OCI-LY7 (cell line): ENCODE results near the gene PKHD1. TPM values are rescaled to one million over a fixed set of nuclear protein-coding genes. Genes with fewer than 3 reads are reported as not detected.

ENCODE experiments used
- BruUV-seq: library from RNA; stranded (reverse); fragments of 400-500 nt; replicated peaks from 2 replicates; lab custom pipeline; 2021; lab: Mats Ljungman, UMichigan
- CTCF ChIA-PET: fragments of 300-600 bp; sonication (Branson Sonifier 250); formaldehyde crosslinking; loops from one replicate; lab custom pipeline; 2022; ENCODE audit warnings: antibody characterized with exemption; ENCODE audit not compliant: unreplicated experiment; lab: Charles Lee
- POLR2A ChIA-PET: fragments of 300-600 bp; sonication (Branson Sonifier 250); formaldehyde crosslinking; loops from one replicate; lab custom pipeline; 2022; ENCODE audit warnings: antibody characterized with exemption; lab: Charles Lee
- DNase-seq: peaks from one replicate; pipeline ENCODE4 v3.0.0-alpha.2; 2015; ENCODE audit warnings: low spot score
- H2AFZ ChIP-seq: fragments of 200-600 bp; sonication (generic), shearing (Covaris generic); 2 replicates; pipeline ENCODE4 v1.6.1; 2014; ENCODE audit warnings: mild to moderate bottlenecking, antibody characterized with exemption, low read length, moderate library complexity
- H3K27ac ChIP-seq: fragments of 200-600 bp; sonication (generic); 2 replicates; pipeline ENCODE4 v1.5.1; 2014; ENCODE audit warnings: mixed run types, low read depth, mild to moderate bottlenecking, moderate library complexity, low read length, inconsistent platforms; ENCODE audit not compliant: poor library complexity, severe bottlenecking
- H3K36me3 ChIP-seq: fragments of 200-600 bp; sonication (generic); 2 replicates; pipeline ENCODE4 v1.6.1; 2014; ENCODE audit warnings: mild to moderate bottlenecking, antibody characterized with exemption, low read length, moderate library complexity, mixed read lengths; ENCODE audit not compliant: insufficient read depth
- H3K4me1 ChIP-seq: fragments of 200-600 bp; sonication (generic); 2 replicates; pipeline ENCODE4 v1.5.1; 2014; ENCODE audit warnings: mild to moderate bottlenecking, low read length; ENCODE audit not compliant: insufficient read depth, poor library complexity, severe bottlenecking
- H3K4me2 ChIP-seq: fragments of 200-600 bp; sonication (generic); 2 replicates; pipeline ENCODE4 v1.6.1; 2014; ENCODE audit warnings: mild to moderate bottlenecking, low read length
- H3K4me3 ChIP-seq: fragments of 200-600 bp; sonication (generic); 2 replicates; pipeline ENCODE4 v1.5.1; 2014; ENCODE audit warnings: mild to moderate bottlenecking, low read depth, low read length; ENCODE audit not compliant: poor library complexity, severe bottlenecking
- H3K79me2 ChIP-seq: fragments of 200-600 bp; sonication (generic); 2 replicates; pipeline ENCODE4 v1.6.1; 2016; ENCODE audit warnings: low read depth, mild to moderate bottlenecking, low read length, moderate library complexity, mixed read lengths; ENCODE audit not compliant: insufficient read depth
- H3K9me2 ChIP-seq: fragments of 200-600 bp; sonication (generic); 2 replicates; pipeline ENCODE4 v1.6.1; 2016; ENCODE audit warnings: mild to moderate bottlenecking, low read length, mixed read lengths; ENCODE audit not compliant: insufficient read depth
- H3K9me3 ChIP-seq: fragments of 200-600 bp; sonication (generic); 2 replicates; pipeline ENCODE4 v1.6.1; 2014; ENCODE audit warnings: mild to moderate bottlenecking, mixed run types, low read length, mixed read lengths
- H4K20me1 ChIP-seq: fragments of 200-600 bp; sonication (generic); 2 replicates; pipeline ENCODE4 v1.6.1; 2014; ENCODE audit warnings: mild to moderate bottlenecking, antibody characterized with exemption, low read length, moderate library complexity, mixed read lengths; ENCODE audit not compliant: insufficient read depth
- CTCF ChIP-seq: fragments of 200-600 bp; sonication (generic); conservative IDR thresholded peaks from 2 replicates; pipeline ENCODE4 v1.5.1; 2014; ENCODE audit warnings: mild to moderate bottlenecking, antibody characterized with exemption, low read length, moderate library complexity, mixed read lengths
- EZH2phosphoT487 ChIP-seq: fragments of 200-600 bp; sonication (generic); IDR thresholded peaks from 2 replicates; pipeline ENCODE4 v1.6.1; 2018; ENCODE audit warnings: low read depth, borderline replicate concordance, mild to moderate bottlenecking, mixed run types, antibody characterized with exemption, low read length, moderate library complexity, mixed read lengths
- intact Hi-C: fragments of 100-400 bp; cut with micrococcal nuclease; formaldehyde crosslinking; loops from one replicate; pipeline ENCODE4 v1.10.0; 2022; ENCODE audit not compliant: unreplicated experiment
- total RNA-seq, 2 experiments: library from RNA; depleted of rRNA in 1 of 2; stranded (reverse); fragments of >200 nt in 1 of 2; shearing (Covaris generic) in 1 of 2; gene quantifications; 2 replicates each; pipeline ENCODE4 v1.2.3, GENCODE V29; 2014 to 2022

PKHD1 gene
- total RNA-seq, 2 experiments from 2014 or later: not detected

DNA sequence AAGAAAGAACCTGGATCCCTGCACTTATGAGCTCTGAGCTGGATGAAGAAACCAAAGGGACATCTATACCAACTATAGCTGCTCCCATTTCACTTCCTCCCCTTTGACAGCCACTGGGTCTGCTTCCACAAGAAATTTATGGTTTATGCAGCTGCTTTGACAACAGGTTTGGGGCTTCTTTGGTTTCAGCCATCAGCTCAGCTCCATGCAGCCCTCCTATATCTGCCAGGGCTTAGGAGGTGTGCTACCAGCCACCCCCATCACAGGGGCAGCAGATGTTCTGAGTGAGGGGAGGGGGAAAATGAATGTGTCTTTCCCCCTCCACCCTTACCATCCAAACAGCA is 29.2 kb upstream of the PKHD1 start:
- Histone ChIP-seq H4K20me1 (no peaks in the 10 kb centered on the region), H3K27ac (no peak overlapping the region), H3K36me3 (no peaks in the 10 kb centered on the region), H3K9me3 (no peaks in the 10 kb centered on the region), H3K4me3 (no peak overlapping the region), H2AFZ (no peak overlapping the region), H3K4me1 (no peaks in the 10 kb centered on the region), H3K79me2 (no peaks in the 10 kb centered on the region), H3K4me2 (no peak overlapping the region), H3K9me2 (no peaks in the 10 kb centered on the region)
- TF ChIP-seq CTCF (no peak), EZH2phosphoT487 (no peak)
- POLR2A ChIA-PET: no interaction called here
- CTCF ChIA-PET: no interaction called here
- intact Hi-C loops: no loop called here
- no TSS peak for BruUV-seq
- DNase-seq: no peak

DNA sequence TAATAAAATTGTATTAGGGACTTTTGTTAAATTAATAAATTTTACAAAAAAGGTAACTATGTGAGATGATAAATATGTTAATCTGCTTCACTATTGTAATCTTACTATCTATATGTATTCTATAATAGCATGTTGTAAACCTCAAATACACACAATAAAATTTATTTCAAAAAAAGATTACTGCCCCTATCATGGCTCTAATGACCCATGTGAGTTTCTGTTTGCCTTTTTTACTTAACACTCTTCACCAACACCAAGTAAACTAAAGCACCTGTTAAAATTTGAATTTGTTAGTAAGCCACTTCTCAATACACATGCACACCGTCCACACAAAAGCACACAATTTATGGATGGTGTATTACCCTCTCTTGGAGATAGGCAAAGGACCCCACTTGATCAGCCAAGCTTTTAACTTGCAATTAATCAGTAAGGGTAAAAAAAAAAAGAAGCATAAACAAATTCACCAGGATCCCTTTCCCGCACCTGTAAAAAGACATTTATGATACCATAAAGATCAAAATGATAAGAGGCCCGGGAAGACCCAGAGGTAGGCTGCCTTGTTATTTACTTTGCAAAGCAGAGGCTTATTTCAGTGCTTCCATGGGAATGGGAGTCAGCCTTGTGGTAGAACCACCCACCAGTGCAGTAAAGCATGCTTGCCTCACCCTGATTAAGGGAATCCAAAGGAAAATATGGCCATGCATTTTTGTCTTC is 28.6 kb upstream of the PKHD1 start:
- TF ChIP-seq EZH2phosphoT487 (no peak), CTCF (no peak)
- H3K4me2 ChIP-seq: no peak overlapping the region
- DNase-seq: no peak
- H3K79me2 ChIP-seq: no peaks in the 10 kb centered on the region
- intact Hi-C loops: no loop called here
- H3K27ac ChIP-seq: no peak overlapping the region
- H3K36me3 ChIP-seq: no peaks in the 10 kb centered on the region
- no peaks in the 10 kb centered on the region for H3K9me3 ChIP-seq
- H4K20me1 ChIP-seq: no peaks in the 10 kb centered on the region
- no peak overlapping the region for H3K4me3 ChIP-seq
- ChIA-PET POLR2A (interaction anchor here (0.7 kb wide), 1 partner anchor 16 kb away, joined by 3 read pairs; no protein-coding TSS in a partner anchor), CTCF (no interaction called here)
- BruUV-seq: no TSS peak
- H3K4me1 ChIP-seq: no peaks in the 10 kb centered on the region
- H2AFZ ChIP-seq: no peak overlapping the region
- no peaks in the 10 kb centered on the region for H3K9me2 ChIP-seq

DNA sequence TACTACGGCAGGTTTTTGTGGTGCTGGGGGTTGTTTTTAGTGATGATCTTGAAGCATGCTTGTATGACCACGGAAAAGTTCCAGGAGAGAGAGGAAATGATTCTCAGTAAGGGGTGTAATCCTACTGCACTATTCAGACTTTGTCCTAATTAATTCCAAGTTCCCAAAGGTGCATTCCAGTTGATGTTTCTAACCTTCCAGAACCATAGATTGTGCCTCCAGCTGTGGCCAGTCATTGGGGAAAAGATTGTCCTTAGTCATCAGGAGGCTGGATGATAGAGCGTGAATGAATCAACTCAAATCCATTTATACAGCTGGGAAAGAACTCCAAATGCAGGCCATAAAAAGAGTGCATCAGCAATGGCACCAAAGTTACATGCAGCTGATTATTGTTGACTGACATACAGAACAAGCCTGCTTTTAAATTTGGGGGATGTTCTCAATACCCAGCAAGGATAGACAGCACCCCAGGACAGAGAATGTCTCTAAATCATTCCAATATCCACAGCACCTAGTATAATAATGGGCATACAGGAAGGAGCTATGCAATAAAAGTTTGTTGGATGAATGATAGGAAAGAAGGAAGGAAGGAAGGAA is 27.8 kb upstream of the PKHD1 start:
- H2AFZ ChIP-seq: no peak overlapping the region
- no peak for DNase-seq
- BruUV-seq: no TSS peak
- H3K27ac ChIP-seq: no peak overlapping the region
- no peak overlapping the region for H3K4me3 ChIP-seq
- intact Hi-C loops: no loop called here
- no peak overlapping the region for H3K4me2 ChIP-seq
- CTCF ChIA-PET: no interaction called here
- H3K4me1 ChIP-seq: no peaks in the 10 kb centered on the region
- H4K20me1 ChIP-seq: no peaks in the 10 kb centered on the region
- POLR2A ChIA-PET: interaction anchor here (0.7 to 0.8 kb wide), 2 partner anchors 17 to 30 kb away, joined by 3 to 5 read pairs; no protein-coding TSS in a partner anchor
- TF ChIP-seq CTCF (no peak), EZH2phosphoT487 (no peak)
- no peaks in the 10 kb centered on the region for H3K36me3 ChIP-seq
- no peaks in the 10 kb centered on the region for H3K9me2 ChIP-seq
- no peaks in the 10 kb centered on the region for H3K79me2 ChIP-seq
- H3K9me3 ChIP-seq: no peaks in the 10 kb centered on the region
